ENCODE results near the gene ABCA4. TPM values are rescaled to one million over a fixed set of nuclear protein-coding genes. Genes with fewer than 3 reads are reported as not detected.

Gene ABCA4
- total RNA-seq, 6 donors from 2014 or later = under 0.01 to 1.3 (median 0.53) TPM

- TF ChIP-seq CTCF (IDR thresholded peaks at IDR 0.05) (no peak), POLR2AphosphoS5 (IDR thresholded peaks at IDR 0.05) (no peak), POLR2A (IDR thresholded peaks at IDR 0.05) (no peak), EP300 (IDR thresholded peaks at IDR 0.05) (no peak)
- no peak overlapping the region for H3K4me3 ChIP-seq
These were observed 965 bp downstream of the ABCA4 start for GRCh38 chr1:94119796-94120569.

GRCh38 chr1:94119306-94119705 is 1.6 kb downstream of the ABCA4 start:
- no peaks in the 10 kb centered on the region for H3K9me3 ChIP-seq
- H3K27ac ChIP-seq = no peak overlapping the region
- ATAC-seq (ENCODE audit: low FRiP score in 2 of 2) (no peak), DNase-seq (no peak)
- no peaks in the 10 kb centered on the region for H3K36me3 ChIP-seq
- TF ChIP-seq POLR2AphosphoS5 (IDR thresholded peaks at IDR 0.05) (no peak), EP300 (IDR thresholded peaks at IDR 0.05) (no peak), CTCF (IDR thresholded peaks at IDR 0.05) (no peak), POLR2A (IDR thresholded peaks at IDR 0.05) (no peak)
- WGBS, 2 donors = 90% methylated on average over 6 of the region's 6 CpGs
- no peaks in the 10 kb centered on the region for H3K4me1 ChIP-seq
- H3K4me3 ChIP-seq = no peak overlapping the region
- H3K27me3 ChIP-seq = no peaks in the 10 kb centered on the region

More at GRCh38 chr1:94119796-94120569, 965 bp downstream of the ABCA4 start:
- Histone ChIP-seq H3K4me1 (no peaks in the 10 kb centered on the region), H3K36me3 (no peaks in the 10 kb centered on the region), H3K9me3 (no peaks in the 10 kb centered on the region), H3K27me3 (no peaks in the 10 kb centered on the region), H3K27ac (no peak overlapping the region)
- DNase-seq (no peak), ATAC-seq (ENCODE audit: low FRiP score in 2 of 2) (no peak)
- WGBS, 2 donors = 86 to 91% methylated on average over 11 of the region's 11 CpGs

- Histone ChIP-seq H3K4me1 (no peaks in the 10 kb centered on the region), H3K27ac (no peak overlapping the region), H3K36me3 (no peaks in the 10 kb centered on the region), H3K27me3 (no peaks in the 10 kb centered on the region), H3K4me3 (no peak overlapping the region), H3K9me3 (no peaks in the 10 kb centered on the region)
- WGBS, 2 donors = 75 to 94% methylated on average over 7 of the region's 7 CpGs
- no peak for ATAC-seq (ENCODE audit: low FRiP score in 2 of 2)
- TF ChIP-seq POLR2AphosphoS5 (IDR thresholded peaks at IDR 0.05) (no peak), POLR2A (IDR thresholded peaks at IDR 0.05) (no peak), CTCF (IDR thresholded peaks at IDR 0.05) (no peak), EP300 (IDR thresholded peaks at IDR 0.05) (no peak)
- DNase-seq = peak in 1 of 2 donors; percentile 43
These were observed 2.5 kb downstream of the ABCA4 start for GRCh38 chr1:94118471-94118870.

- ATAC-seq (ENCODE audit: low FRiP score in 2 of 2) = peak in 1 of 2 donors; percentile 57
These were observed 2.9 kb downstream of the ABCA4 start for GRCh38 chr1:94118013-94118412.

More at GRCh38 chr1:94118013-94118412, 2.9 kb downstream of the ABCA4 start:
- 64 to 85% methylated on average over 5 to 7 of the region's 7 CpGs for WGBS, 2 donors
- Histone ChIP-seq H3K36me3 (no peaks in the 10 kb centered on the region), H3K4me1 (no peaks in the 10 kb centered on the region), H3K9me3 (no peaks in the 10 kb centered on the region), H3K4me3 (no peak overlapping the region), H3K27me3 (no peaks in the 10 kb centered on the region), H3K27ac (no peak overlapping the region)
- no peak for DNase-seq
- TF ChIP-seq POLR2A (IDR thresholded peaks at IDR 0.05) (no peak), EP300 (IDR thresholded peaks at IDR 0.05) (no peak), POLR2AphosphoS5 (IDR thresholded peaks at IDR 0.05) (no peak), CTCF (IDR thresholded peaks at IDR 0.05) (no peak)
